GM11168 (cell line): Measurements from ENCODE around the gene BAD.
"Not testable (repeated sequence)": the region's sequence is repeated elsewhere in the genome, so short reads cannot be mapped to it uniquely, and the experiment has no call there.

Experiments
- in situ Hi-C: fragments of 300-500 bp; cut with MboI; formaldehyde crosslinking; loops from one replicate; pipeline ENCODE4 v1.12.0; 2022; ENCODE audit warnings: low sequenced_read_pairs; ENCODE audit not compliant: unreplicated experiment

Gene BAD

DNA sequence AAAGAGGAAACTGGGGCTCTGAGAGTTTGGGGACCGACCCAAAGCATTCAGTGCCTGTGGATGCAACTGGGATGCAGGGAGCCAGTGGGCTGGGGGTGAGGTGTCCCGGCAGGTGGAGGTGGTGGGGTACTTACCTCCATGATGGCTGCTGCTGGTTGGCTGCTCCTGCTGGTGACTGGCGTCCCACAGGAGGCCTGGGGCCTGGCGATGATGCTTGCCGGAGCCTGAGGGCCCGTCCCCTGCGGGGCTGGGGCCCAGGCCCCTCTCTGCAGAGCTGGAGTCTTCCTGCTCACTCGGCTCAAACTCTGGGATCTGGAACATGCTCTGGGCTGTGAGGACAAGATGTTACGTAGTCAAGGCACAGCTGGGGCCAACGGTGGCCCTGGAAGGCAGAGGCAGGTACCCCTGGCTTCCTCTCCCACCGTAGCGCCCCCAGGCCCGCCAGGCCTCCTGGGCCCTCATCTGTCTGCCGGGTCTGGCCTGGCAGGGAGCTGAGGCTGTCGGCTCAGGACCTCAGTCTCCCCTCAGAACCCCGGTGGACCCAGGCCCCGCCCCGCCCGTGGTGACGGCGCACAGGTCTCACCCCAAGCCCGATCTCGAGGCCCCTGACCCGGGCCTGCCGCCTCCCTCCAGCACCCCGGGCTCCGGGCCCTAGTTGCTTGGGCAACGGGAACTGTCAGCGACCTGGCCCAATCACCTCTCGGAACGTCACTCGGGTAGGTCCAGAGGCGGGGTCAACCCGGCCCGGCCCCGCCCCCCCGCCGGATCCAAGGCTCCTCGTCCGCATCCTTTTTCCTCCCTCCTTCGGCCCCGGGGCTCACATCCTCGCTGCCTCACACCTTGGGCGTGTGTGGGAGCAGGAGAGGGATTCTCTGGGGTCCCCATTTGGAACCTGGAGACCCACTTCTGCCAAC is at the start of gene BAD:
BAD (minus strand) TSS at position 618 of the 914 bp plus-strand sequence; CDS start at position 321, 297 bp downstream.
- in situ Hi-C loops = no loop called here

DNA sequence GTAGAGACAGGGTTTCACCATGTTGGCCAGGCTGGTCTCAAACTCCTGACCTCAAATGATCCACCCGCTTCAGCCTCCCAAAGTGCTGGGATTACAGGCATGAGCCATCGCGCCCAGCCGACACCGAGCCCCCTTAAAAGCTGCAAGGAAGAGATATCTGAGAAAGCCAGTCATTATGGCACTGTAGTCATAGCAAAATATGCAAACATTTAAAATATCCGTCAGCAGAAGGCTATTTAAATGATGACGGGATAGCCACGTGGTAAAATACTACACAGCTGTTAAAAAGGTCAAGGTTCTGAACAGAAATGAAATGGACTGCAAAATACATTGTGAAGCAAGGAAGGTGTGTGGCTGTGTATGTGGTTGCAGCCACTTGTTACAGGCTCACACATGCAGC is 49.1 kb upstream of the BAD start:
- in situ Hi-C loops = no loop called here

DNA sequence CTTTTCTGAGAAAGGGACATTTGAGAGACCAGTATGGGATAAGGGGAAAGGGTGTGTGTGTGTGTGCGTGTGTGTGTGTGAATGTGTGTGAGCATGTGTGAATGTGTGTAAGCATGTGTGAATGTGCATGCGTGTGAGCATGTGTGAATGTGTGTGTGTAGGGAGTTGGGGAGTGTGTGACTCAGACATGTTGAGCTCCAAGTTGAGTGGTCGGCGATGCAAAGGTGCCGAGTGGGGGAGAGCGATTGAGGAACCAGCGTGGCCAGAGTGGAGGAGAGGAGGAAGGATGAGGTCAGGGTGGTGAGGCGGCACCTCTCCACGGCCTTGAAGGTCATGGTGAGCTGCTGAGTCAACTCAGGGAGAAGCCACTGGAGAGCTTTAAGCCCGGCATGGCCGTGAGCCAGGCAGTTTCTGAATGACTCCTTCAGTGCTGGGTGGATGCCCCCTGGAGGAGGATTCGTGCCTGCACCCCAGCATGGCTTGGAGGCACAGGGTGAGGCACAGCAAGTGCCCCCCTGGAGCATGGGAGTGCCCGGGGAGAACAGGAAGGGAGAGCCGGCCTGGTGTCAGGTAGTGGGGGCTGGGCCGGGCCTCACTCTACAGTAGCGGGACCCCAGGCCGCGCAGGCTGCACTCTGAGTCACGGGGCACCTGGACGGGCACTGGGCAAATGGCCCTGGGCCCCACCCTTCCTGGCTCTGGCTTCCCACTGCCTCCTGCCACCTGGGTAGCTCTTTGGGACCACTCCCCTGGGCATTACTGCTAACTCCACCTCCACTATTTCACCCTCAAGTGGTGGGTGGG is 47.3 kb upstream of the BAD start:
- in situ Hi-C loops = no loop called here

DNA sequence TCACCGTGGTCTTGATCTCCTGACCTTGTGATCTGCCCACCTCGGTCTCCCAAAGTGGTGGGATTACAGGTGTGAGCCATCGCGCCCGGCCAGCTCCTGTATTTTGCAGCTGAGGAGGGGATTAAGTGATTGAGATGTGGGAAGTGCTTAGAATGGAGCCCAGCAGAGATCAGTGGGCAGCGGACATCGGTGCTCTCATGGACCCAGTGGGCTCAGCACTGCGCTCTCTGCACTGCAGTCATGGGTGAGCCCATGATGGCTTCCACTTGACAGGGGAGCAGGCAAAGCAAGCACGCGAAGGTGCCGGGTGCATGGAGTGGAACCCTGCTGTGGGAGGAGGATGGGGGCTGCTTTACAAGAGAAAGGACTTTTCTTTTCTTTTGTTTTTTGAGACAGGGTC is 46.4 kb upstream of the BAD start:
- in situ Hi-C loops = no loop called here

DNA sequence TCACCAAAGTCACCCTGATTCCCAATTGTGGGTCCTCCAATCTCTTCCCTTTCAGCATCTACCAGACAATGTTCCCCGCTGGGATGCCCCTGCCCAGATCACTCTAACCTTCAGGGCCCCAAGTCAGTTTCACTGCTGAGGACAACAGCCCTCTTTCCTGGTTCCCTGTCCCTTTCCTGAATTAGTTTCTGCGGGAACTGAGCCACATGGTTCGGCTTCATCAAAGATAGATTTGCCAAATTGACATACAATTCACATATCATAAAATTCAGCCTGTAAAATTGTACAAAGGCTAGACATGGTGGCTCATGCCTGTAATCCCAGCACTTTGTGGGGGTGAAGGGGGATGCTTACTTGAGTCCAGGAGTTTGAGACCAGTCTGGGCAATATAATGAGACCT is 43.5 kb upstream of the BAD start:
- in situ Hi-C loops = no loop called here

DNA sequence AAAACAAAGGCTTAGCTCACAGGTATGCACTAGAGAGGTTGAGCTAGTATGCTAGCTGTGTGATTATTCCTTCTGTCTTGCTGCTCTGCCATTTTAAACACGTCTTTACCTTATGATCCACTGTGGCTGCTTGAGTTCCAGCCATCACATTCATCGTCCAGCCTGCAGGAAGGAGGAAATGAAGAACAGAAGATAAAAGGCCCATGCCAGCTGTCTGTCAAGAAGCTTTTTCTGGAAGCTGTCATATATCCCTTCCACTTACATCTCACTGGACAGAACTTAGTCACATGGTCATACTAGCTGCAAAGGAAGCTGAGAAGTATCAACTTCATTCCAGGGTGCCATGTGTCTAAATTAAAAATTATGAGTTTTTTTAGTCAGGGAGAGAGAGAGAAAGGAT is 42.9 kb upstream of the BAD start:
- in situ Hi-C loops = no loop called here

DNA sequence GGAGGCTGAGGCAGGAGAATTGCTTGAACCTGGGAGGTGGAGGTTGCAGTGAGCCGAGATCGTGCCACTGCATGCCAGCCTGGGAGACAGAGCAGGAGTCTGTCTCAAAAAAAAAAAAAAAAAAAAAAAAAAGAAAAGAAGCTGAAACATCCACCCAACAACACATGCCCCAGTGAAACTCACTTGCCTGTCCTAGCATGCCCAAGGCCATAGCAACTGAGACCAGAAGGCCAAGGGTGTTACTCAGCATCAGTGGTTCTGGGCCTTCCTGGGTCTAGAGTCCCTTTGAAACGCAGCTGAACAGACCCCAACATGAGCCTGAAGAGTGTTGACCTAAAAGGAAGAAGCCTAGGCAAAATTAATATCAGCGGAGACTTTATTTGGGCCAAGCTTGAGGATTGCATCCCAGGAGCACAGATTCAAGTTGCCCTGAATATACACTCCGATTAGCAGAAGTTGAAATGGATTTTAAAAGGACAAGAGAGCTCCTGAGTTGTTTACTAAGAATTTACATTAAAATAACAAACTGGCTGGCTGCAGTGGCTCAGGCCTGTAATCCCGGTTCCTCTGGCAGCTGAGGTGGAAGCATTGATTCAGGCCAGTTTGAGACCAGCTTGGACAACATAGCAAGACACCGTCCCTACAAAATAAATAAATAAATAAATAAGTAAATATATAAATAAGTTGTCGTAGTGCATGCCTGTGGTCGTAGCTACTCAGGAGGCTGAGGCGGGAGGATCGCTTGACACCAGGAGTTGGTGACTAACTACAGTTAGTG is 40.4 kb upstream of the BAD start:
- in situ Hi-C loops = no loop called here

DNA sequence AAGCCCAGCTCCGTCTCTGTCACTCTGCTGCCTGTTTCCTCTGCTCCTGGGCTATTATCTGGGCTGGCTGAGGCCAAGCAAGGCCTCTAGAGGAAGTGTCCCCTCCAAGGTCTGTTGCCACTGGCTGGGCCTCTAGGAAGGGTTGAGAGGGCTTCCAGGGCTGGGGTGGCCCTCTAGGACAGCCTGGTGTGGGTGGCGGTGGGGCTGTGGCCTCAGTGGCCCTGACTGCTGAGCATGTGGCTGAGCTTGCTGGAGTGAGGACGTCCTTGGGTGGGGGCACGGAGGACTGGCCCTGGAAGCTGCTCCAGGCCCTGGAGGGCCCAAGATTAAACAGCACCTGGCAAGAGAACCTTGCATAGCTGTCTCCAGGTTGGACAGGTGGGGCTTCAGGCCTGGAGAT is 39.5 kb upstream of the BAD start:
- in situ Hi-C loops = not testable (repeated sequence)

DNA sequence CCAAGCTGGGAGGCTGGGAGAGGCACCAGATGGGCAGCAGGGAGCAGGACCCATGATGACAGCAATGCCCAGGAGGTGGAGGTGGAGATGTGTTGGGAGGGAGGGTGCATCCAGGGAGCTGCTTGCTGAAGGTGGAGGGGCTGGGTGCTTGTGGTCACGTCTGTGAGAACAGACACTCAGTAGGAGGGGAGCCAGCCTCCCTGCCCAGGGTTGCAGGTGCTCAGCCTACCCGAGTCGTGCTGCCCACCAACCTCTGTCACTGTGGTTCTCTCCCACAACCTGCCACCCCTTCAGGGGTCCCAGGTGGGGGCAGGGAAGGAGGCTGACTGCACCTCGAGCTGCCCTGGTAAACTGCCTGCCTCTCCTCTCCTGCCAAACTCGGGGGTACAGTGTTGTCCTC is 38.9 kb upstream of the BAD start:
- in situ Hi-C loops = no loop called here

DNA sequence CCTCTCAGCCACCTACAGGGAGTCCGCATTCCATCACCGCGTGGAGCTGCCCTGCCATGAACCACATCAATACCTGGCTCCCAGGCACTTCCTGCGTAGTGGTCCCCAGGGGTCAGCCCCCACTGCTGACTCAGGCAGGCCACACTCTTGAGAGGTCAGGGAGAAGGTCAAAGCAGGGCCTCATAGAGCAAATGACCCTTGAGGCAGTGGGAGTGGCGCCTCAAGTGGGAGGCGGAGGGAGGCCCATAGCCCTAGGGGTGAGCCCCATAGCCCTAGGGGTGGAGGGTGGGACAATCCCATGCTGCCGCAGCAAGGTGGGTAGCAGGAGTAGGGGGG is 38.4 kb upstream of the BAD start:
- in situ Hi-C loops = no loop called here

DNA sequence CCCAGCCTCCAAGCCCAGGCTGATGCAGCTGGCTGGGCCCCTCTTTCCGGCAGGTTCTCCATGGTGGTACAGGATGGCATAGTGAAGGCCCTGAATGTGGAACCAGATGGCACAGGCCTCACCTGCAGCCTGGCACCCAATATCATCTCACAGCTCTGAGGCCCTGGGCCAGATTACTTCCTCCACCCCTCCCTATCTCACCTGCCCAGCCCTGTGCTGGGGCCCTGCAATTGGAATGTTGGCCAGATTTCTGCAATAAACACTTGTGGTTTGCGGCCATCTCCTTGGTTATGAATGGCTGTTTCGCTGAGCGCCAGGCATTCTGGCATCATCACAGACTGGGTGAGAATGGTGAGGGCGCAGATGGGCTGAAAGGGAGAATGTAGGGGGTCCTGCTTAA is 37.1 kb upstream of the BAD start:
- in situ Hi-C loops = no loop called here

DNA sequence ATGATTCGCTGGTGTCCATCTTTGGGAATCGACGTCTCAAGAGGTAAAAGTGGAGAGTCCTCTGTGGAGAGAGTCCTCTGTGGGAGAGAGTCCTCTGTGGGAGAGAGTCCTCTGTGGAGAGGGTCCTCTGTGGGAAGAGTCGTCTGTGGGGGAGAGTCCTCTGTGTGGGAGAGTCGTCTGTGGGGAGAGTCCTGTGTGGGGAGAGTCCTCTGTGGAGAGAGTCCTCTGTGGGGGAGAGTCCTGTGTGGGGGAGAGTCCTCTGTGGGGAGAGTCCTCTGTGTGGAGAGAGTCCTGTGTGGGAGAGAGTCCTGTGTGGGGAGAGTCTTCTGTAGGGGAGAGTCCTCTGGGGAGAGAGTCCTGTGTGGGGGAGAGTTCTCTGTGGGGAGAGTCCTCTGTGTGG is 36.6 kb upstream of the BAD start:
- in situ Hi-C loops = no loop called here

DNA sequence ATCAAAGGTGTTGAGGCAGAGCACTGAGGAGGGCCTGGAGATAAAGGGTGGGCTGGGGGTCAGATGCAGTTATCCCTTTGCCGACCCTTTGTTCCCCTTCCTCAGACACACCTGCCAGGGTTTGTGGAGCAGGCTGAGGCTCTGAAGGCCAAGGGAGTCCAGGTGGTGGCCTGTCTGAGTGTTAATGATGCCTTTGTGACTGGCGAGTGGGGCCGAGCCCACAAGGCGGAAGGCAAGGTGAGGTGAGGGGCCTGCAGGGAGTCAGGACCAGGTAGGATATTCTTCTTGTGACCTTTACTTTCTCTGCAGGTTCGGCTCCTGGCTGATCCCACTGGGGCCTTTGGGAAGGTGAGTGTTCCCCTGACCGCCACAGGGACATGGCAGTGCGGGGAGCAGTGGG is 36.1 kb upstream of the BAD start:
- in situ Hi-C loops = no loop called here

DNA sequence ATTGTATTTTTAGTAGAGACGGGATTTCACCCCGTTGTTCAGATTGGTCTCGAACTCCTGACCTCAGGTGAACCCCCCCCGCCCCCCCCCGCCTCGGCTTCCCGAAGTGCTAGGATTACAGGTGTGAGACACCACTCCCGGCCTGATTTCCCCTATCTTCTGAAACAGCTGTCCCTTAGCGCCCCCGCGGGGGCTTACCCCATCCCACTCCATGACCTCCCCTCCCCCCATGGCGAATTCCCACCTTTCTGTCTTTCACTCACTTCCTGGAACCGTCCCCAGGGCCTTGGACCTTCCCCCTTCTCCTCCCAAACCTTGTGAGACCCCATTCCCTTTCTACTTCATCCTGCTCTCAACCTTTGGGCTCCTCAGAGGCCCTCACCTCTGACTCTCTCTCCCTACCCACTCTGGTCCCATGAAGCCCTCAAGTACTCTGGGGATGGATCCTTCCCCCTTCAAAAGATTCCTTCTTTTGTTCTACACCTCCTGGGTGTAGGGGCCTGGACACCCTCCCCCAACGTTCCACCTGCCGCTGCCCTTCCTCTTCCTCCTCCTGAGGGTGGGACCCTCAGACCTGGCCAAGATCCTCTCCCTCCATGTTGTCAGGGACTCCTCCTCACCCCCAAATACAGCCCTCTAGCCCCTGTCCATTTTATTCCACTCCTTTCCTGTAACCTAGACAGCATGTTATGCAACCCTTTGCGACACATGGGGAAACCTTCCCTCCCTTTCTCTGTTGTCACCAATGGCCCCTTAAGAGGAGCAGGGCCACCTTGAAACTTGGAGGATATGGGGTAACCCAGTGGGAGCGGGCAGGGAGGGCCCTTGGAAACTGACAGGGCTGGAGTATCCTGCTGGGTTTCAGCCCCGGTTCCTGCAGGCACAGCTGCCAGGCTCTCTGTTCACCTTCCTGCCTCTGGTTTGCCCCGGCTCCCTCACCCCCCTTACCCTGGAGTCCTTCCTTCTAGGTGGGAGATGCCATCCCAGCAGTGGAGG is 34.6 kb upstream of the BAD start:
- in situ Hi-C loops = no loop called here

DNA sequence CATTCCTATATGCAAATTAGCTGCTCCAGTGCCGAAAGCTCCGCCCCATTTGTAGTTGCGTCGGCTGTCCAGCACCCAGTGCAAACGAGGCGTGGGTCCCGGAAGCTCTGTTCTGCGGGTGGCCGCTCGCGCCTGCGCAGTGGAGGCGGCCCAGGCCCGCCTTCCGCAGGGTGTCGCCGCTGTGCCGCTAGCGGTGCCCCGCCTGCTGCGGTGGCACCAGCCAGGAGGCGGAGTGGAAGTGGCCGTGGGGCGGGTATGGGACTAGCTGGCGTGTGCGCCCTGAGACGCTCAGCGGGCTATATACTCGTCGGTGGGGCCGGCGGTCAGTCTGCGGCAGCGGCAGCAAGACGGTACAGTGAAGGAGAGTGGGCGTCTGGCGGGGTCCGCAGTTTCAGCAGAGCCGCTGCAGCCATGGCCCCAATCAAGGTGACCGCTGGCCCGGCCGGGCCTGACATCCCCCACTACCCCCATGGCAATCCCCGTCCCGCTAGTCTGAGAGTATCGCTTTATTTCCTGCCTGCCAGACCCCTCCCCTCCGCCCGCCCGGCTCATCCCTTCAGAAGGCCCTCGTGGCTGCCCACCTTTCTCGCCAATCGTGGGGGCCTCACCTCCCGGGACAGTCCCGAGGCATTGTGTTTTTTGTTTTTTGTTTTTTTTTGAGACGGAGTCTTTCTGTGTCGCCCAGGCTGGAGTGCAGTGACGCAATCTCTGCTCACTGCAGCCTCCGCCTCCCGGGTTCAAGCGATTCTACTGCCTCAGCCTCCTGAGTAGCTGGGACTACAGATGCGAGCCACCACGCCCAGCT is 33.7 kb upstream of the BAD start, which contains the start of gene PRDX5:
PRDX5 (plus strand) TSS at position 161 of the 805 bp plus-strand sequence; CDS start at position 256, 95 bp downstream.
- in situ Hi-C loops = no loop called here

DNA sequence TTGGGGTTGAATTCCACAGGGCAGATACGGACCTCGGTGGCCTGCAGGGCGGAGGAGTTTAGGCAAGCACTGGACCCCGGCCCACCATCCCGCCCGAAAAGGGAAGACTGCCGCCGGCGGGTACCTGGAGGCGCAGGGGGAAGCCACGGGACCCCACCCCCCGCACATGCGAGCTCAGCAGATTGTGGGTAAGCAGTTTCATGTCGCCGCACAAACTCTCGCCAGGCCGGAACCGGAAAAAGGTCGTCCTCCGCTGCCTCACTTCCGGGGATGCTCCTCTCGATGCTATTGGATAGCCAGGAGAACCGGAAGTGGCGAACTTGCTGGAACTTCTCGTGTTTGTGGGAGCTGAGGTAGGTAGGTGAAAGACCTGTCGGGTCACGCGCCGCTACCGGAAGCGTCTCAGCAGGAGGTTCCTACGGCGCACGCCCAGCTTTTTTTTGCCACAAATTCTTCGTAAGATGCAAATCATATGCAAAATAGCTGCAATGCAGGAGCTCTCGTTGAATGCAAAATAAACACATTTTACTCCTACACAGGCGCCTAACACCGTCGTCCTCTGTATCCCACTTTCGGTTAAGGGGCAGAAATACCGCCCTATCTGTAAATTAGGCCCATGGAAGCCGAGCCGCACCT is 33.0 kb upstream of the BAD start, which contains the start of gene TRMT112:
TRMT112 (minus strand) TSS at position 235 of the 636 bp plus-strand sequence; CDS start at position 202, 33 bp downstream.
- in situ Hi-C loops = no loop called here

DNA sequence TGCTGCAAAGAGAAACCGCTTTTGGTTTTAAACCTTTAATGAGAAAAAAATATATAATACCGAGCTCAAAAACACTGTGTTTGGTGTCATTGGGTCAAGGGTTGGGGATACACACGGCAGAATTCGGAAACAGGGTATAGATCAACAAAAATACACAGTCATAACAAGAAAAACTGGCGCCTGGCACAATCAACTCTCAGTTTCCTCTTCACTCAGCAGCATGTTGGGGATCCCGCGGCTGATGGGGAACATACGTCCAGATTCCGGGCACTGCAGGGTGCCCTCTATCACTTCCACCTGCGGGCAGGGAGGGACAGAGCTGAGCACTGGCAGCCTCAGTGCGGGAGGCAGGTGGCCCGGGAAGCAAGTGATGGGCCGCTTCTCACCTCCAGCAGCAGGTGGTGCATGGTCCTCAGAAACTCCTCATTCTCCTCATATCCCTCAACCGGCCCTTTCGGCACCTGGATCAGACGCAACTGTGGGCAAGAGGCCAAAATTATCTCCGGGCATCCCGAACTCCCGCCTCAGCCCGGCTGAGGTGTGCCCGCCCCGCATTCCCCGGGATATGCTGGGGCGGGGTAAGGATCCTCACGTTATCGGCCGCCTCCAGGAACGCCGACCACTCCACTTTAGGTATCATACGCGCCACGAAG is 32.3 kb upstream of the BAD start:
- in situ Hi-C loops = no loop called here
